Measurements from ENCODE around the gene STK4. TPM values are rescaled to one million over a fixed set of nuclear protein-coding genes. Genes with fewer than 3 reads are reported as not detected.

The STK4 gene
- polyA plus RNA-seq, 1 donor from 2014 or later, result 14.0 TPM

DNA sequence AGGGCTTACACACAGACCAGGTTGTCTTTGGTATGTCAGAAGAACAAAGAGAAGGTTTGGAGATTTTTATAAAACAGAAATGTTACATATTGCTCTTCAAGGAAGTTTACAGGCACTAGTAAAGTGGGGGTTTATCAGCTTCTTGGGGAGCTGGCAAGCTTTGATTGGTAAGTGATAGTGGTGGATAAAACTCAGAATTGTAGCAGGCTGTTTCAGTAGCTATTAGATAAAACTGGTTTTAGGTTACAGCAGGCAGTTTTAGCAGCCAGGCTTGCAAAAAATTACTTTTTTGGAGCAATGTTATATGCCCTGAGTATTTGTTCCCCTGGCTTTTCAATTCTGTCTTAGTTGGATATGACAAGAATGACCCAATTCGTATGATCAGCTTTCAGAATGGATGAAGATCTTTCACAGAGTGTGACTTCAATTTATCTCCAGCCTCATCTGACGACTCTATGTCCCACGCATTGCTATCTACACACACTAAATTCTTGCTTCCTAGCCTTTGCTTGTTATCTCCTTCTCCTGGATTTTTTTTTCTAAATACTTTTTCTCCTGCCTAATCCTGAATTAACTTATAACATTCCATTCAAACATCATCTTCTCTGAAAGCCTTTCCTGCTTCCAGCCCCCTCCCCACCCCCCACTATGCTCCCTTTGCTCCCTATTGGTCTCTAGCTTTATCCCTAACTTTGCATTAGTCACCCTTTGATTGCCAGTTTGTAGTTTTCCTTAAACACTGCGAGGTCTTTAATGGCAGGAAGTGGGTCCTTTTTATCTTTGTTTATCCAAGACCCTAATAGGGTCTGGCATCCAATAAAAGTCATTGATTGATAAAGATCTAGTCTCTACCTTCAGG is 5.1 kb upstream of the STK4 start:
- H3K4me2 ChIP-seq (ENCODE audit: low read length), result no peak overlapping the region
- no peaks in the 10 kb centered on the region for H3K9me2 ChIP-seq (ENCODE audit: insufficient read depth, low read length)
- no peaks in the 10 kb centered on the region for H3F3A ChIP-seq (ENCODE audit: insufficient read depth, low read length, poor library complexity, severe bottlenecking)
- no peak overlapping the region for H3K4me3 ChIP-seq (ENCODE audit: low read length)
- H3K79me2 ChIP-seq (replicated peaks; ENCODE audit: insufficient read depth, low read length), result peaks cover 17% of the 10 kb centered on the region
- H3K9me3 ChIP-seq (ENCODE audit: low read length), result no peaks in the 10 kb centered on the region
- no peaks in the 10 kb centered on the region for H4K20me1 ChIP-seq (ENCODE audit: insufficient read depth)
- no peak overlapping the region for H3K9ac ChIP-seq (ENCODE audit: low read length)
- H3K27ac ChIP-seq (ENCODE audit: low read length), result no peak overlapping the region
- no peaks in the 10 kb centered on the region for H3K27me3 ChIP-seq (ENCODE audit: insufficient read depth, low read depth, low read length)
- peak overlapping the region; percentile 12 for H2AFZ ChIP-seq (ENCODE audit: low read depth, low read length)
- H3K36me3 ChIP-seq (ENCODE audit: insufficient read depth, low read length), result no peaks in the 10 kb centered on the region
- TF ChIP-seq TAF1 (IDR thresholded peaks at IDR 0.05; ENCODE audit: low read depth) (no peak), MXI1 (conservative IDR thresholded peaks at IDR 0.05; ENCODE audit: poor library complexity, severe bottlenecking) (no peak), EZH2 (IDR thresholded peaks at IDR 0.05; ENCODE audit: borderline replicate concordance, insufficient read depth, low read length, poor library complexity, severe bottlenecking) (no peak), RAD21 (conservative IDR thresholded peaks at IDR 0.05) (no peak), SMC3 (conservative IDR thresholded peaks at IDR 0.05; ENCODE audit: poor library complexity) (no peak), EP300 (conservative IDR thresholded peaks at IDR 0.05; ENCODE audit: poor library complexity, severe bottlenecking) (no peak), POLR2AphosphoS5 (IDR thresholded peaks at IDR 0.05) (no peak)
- TF ChIP-seq, protein P1, sequence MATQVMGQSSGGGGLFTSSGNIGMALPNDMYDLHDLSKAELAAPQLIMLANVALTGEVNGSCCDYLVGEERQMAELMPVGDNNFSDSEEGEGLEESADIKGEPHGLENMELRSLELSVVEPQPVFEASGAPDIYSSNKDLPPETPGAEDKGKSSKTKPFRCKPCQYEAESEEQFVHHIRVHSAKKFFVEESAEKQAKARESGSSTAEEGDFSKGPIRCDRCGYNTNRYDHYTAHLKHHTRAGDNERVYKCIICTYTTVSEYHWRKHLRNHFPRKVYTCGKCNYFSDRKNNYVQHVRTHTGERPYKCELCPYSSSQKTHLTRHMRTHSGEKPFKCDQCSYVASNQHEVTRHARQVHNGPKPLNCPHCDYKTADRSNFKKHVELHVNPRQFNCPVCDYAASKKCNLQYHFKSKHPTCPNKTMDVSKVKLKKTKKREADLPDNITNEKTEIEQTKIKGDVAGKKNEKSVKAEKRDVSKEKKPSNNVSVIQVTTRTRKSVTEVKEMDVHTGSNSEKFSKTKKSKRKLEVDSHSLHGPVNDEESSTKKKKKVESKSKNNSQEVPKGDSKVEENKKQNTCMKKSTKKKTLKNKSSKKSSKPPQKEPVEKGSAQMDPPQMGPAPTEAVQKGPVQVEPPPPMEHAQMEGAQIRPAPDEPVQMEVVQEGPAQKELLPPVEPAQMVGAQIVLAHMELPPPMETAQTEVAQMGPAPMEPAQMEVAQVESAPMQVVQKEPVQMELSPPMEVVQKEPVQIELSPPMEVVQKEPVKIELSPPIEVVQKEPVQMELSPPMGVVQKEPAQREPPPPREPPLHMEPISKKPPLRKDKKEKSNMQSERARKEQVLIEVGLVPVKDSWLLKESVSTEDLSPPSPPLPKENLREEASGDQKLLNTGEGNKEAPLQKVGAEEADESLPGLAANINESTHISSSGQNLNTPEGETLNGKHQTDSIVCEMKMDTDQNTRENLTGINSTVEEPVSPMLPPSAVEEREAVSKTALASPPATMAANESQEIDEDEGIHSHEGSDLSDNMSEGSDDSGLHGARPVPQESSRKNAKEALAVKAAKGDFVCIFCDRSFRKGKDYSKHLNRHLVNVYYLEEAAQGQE (IDR thresholded peaks at IDR 0.05; ENCODE audit: borderline replicate concordance), result no peak
- TF ChIP-seq, protein P2, sequence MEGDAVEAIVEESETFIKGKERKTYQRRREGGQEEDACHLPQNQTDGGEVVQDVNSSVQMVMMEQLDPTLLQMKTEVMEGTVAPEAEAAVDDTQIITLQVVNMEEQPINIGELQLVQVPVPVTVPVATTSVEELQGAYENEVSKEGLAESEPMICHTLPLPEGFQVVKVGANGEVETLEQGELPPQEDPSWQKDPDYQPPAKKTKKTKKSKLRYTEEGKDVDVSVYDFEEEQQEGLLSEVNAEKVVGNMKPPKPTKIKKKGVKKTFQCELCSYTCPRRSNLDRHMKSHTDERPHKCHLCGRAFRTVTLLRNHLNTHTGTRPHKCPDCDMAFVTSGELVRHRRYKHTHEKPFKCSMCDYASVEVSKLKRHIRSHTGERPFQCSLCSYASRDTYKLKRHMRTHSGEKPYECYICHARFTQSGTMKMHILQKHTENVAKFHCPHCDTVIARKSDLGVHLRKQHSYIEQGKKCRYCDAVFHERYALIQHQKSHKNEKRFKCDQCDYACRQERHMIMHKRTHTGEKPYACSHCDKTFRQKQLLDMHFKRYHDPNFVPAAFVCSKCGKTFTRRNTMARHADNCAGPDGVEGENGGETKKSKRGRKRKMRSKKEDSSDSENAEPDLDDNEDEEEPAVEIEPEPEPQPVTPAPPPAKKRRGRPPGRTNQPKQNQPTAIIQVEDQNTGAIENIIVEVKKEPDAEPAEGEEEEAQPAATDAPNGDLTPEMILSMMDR (IDR thresholded peaks at IDR 0.05; ENCODE audit: poor library complexity, severe bottlenecking), result no peak

DNA sequence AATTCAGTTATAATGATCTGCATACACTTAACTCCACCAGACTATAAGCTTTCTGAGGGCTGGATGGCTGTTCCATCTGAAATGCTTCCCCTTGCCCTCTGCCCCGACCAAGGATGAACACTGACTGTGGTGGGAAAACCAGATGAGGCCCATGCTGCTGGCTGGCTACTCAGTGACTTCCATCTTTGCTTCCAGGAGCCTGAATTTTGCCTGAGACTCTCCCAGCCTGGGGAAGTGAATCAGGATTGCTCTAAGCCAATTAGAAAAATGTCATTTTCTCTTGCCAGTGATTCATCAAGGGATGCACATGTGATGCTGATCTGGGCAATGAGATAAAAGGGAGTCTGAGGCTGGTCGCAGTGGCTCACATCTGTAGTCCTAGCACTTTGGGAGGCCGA is 4.4 kb upstream of the STK4 start:
- Histone ChIP-seq H3K36me3 (ENCODE audit: insufficient read depth, low read length) (no peaks in the 10 kb centered on the region), H3K9ac (ENCODE audit: low read length) (no peak overlapping the region), H3K79me2 (replicated peaks; ENCODE audit: insufficient read depth, low read length) (peaks cover 21% of the 10 kb centered on the region), H4K20me1 (ENCODE audit: insufficient read depth) (no peaks in the 10 kb centered on the region), H3K4me3 (ENCODE audit: low read length) (no peak overlapping the region), H3K4me2 (ENCODE audit: low read length) (no peak overlapping the region), H3K27ac (ENCODE audit: low read length) (no peak overlapping the region), H2AFZ (ENCODE audit: low read depth, low read length) (no peak overlapping the region), H3K27me3 (ENCODE audit: insufficient read depth, low read depth, low read length) (no peaks in the 10 kb centered on the region), H3K9me3 (ENCODE audit: low read length) (no peaks in the 10 kb centered on the region), H3K9me2 (ENCODE audit: insufficient read depth, low read length) (no peaks in the 10 kb centered on the region), H3F3A (ENCODE audit: insufficient read depth, low read length, poor library complexity, severe bottlenecking) (no peaks in the 10 kb centered on the region)
- TF ChIP-seq MXI1 (conservative IDR thresholded peaks at IDR 0.05; ENCODE audit: poor library complexity, severe bottlenecking), result no peak
- TF ChIP-seq, protein P2 (IDR thresholded peaks at IDR 0.05; ENCODE audit: poor library complexity, severe bottlenecking), result no peak
- TF ChIP-seq SMC3 (conservative IDR thresholded peaks at IDR 0.05; ENCODE audit: poor library complexity), result no peak
- TF ChIP-seq TAF1 (IDR thresholded peaks at IDR 0.05; ENCODE audit: low read depth), result no peak
- TF ChIP-seq RAD21 (conservative IDR thresholded peaks at IDR 0.05), result no peak
- no peak for TF ChIP-seq POLR2AphosphoS5 (IDR thresholded peaks at IDR 0.05)
- no peak for TF ChIP-seq EZH2 (IDR thresholded peaks at IDR 0.05; ENCODE audit: borderline replicate concordance, insufficient read depth, low read length, poor library complexity, severe bottlenecking)
- TF ChIP-seq, protein P1 (IDR thresholded peaks at IDR 0.05; ENCODE audit: borderline replicate concordance), result no peak
- TF ChIP-seq EP300 (conservative IDR thresholded peaks at IDR 0.05; ENCODE audit: poor library complexity, severe bottlenecking), result no peak
